ENCODE results near the gene ANK3. TPM values are rescaled to one million over a fixed set of nuclear protein-coding genes. Genes with fewer than 3 reads are reported as not detected.

Gene ANK3
- polyA plus RNA-seq, 1 donor (not counting 4 experiments of a cell fraction or from before 2014, with no cell fraction given), result 8.3 TPM

- Histone ChIP-seq H3K36me3 (ENCODE audit: control insufficient read depth in 2 of 2, extremely low read depth in 1 of 2, insufficient read depth in 2 of 2, low read length in 2 of 2) (no peaks in the 10 kb centered on the region), H3K79me2 (ENCODE audit: control insufficient read depth, insufficient read depth, low read length) (no peaks in the 10 kb centered on the region), H3K9me1 (ENCODE audit: control insufficient read depth, extremely low read depth, insufficient read depth, low read length) (no peaks in the 10 kb centered on the region), H3K27ac (ENCODE audit: control insufficient read depth, insufficient read depth, low read length) (no peak overlapping the region), H4K20me1 (ENCODE audit: control insufficient read depth, extremely low read depth, insufficient read depth, low read length) (no peaks in the 10 kb centered on the region), H3K4me3 (ENCODE audit: control insufficient read depth in 2 of 3, extremely low read depth in 1 of 3, insufficient read depth in 2 of 3, low read depth in 1 of 3, low read length in 3 of 3) (no peak overlapping the region), H2AFZ (ENCODE audit: control insufficient read depth, low read length) (no peak overlapping the region), H3K4me2 (ENCODE audit: control insufficient read depth, extremely low read depth, insufficient read depth, low read depth, low read length) (no peak overlapping the region), H3K9ac (ENCODE audit: control insufficient read depth, extremely low read depth, insufficient read depth, low read length) (no peak overlapping the region), H3K9me3 (ENCODE audit: control insufficient read depth, low read depth, low read length) (no peaks in the 10 kb centered on the region), H3K4me1 (ENCODE audit: control insufficient read depth, extremely low read depth, insufficient read depth, low read length) (peaks cover 9% of the 10 kb centered on the region), H3K27me3 (ENCODE audit: control insufficient read depth, extremely low read depth, insufficient read depth, low read length) (no peaks in the 10 kb centered on the region)
- DNase-seq (ENCODE audit: low read depth, low spot score) (no peak), FAIRE-seq (no peak)
- dilution Hi-C loops (cut with MboI; ENCODE audit: extremely low pct_ligation_motif_present, low sequenced_read_pairs), result no loop called here
- no peak for TF ChIP-seq EZH2 (IDR thresholded peaks at IDR 0.05; ENCODE audit: low read length)
- no peak for TF ChIP-seq CTCF (optimal IDR thresholded peaks at IDR 0.05 in 1 of 3, IDR thresholded peaks at IDR 0.05 in 1 of 3, conservative IDR thresholded peaks at IDR 0.05 in 1 of 3; ENCODE audit: extremely low read depth in 1 of 3, insufficient read depth in 2 of 3, low read length in 3 of 3)
Measured at GRCh38 chr10:60169111-60169510, 220.6 kb downstream of the ANK3 start.

- Histone ChIP-seq H3K9me1 (ENCODE audit: control insufficient read depth, extremely low read depth, insufficient read depth, low read length) (no peaks in the 10 kb centered on the region), H3K27me3 (ENCODE audit: control insufficient read depth, extremely low read depth, insufficient read depth, low read length) (no peaks in the 10 kb centered on the region), H3K9me3 (ENCODE audit: control insufficient read depth, low read depth, low read length) (no peaks in the 10 kb centered on the region), H4K20me1 (ENCODE audit: control insufficient read depth, extremely low read depth, insufficient read depth, low read length) (no peaks in the 10 kb centered on the region), H3K79me2 (ENCODE audit: control insufficient read depth, insufficient read depth, low read length) (no peaks in the 10 kb centered on the region), H2AFZ (ENCODE audit: control insufficient read depth, low read length) (no peak overlapping the region), H3K9ac (ENCODE audit: control insufficient read depth, extremely low read depth, insufficient read depth, low read length) (no peak overlapping the region), H3K36me3 (ENCODE audit: control insufficient read depth in 2 of 2, extremely low read depth in 1 of 2, insufficient read depth in 2 of 2, low read length in 2 of 2) (no peaks in the 10 kb centered on the region), H3K4me1 (ENCODE audit: control insufficient read depth, extremely low read depth, insufficient read depth, low read length) (peaks cover 4% of the 10 kb centered on the region), H3K27ac (ENCODE audit: control insufficient read depth, insufficient read depth, low read length) (no peak overlapping the region), H3K4me2 (ENCODE audit: control insufficient read depth, extremely low read depth, insufficient read depth, low read depth, low read length) (no peak overlapping the region), H3K4me3 (ENCODE audit: control insufficient read depth in 2 of 3, extremely low read depth in 1 of 3, insufficient read depth in 2 of 3, low read depth in 1 of 3, low read length in 3 of 3) (no peak overlapping the region)
- dilution Hi-C loops (cut with MboI; ENCODE audit: extremely low pct_ligation_motif_present, low sequenced_read_pairs), result no loop called here
- FAIRE-seq, result no peak
- TF ChIP-seq CTCF (optimal IDR thresholded peaks at IDR 0.05 in 1 of 3, IDR thresholded peaks at IDR 0.05 in 1 of 3, conservative IDR thresholded peaks at IDR 0.05 in 1 of 3; ENCODE audit: extremely low read depth in 1 of 3, insufficient read depth in 2 of 3, low read length in 3 of 3) (no peak), EZH2 (IDR thresholded peaks at IDR 0.05; ENCODE audit: low read length) (no peak)
- no peak for DNase-seq (ENCODE audit: low read depth, low spot score)
Measured at GRCh38 chr10:60167050-60167449, 222.6 kb downstream of the ANK3 start.

All from keratinocyte (primary cell).